Prostate gland (tissue), 2 donors: ENCODE data around the gene PLA2G5. TPM values are rescaled to one million over a fixed set of nuclear protein-coding genes. Genes with fewer than 3 reads are reported as not detected.

Experiments
- DNase-seq: peaks from one replicate; pipeline ENCODE4 v3.0.0-alpha.2; 2019; ENCODE audit warnings: low spot score
- H3K27ac ChIP-seq, 2 donors: fragments of 200-600 bp; sonication (generic); 2 replicates each; pipeline ENCODE4 v1.5.1; 2017 to 2019
- H3K27me3 ChIP-seq: fragments of 200-600 bp; sonication (generic); replicated peaks from 2 replicates; pipeline ENCODE4 v1.5.1; 2019; ENCODE audit not compliant: insufficient read depth
- H3K36me3 ChIP-seq, 2 donors: fragments of 200-600 bp; sonication (generic); 1 replicate in 1 of 2; 2 replicates in 1 of 2; pipeline versions ENCODE4 v1.5.1 to v1.8.1; 2017 to 2019
- H3K4me1 ChIP-seq: fragments of 200-600 bp; sonication (generic); replicated peaks from 2 replicates; pipeline ENCODE4 v1.5.1; 2019
- H3K4me3 ChIP-seq, 2 donors: fragments of 200-600 bp; sonication (generic); 2 replicates each; pipeline ENCODE4 v1.5.1; 2017 to 2019
- H3K9me3 ChIP-seq: fragments of 200-600 bp; sonication (generic); 2 replicates; pipeline ENCODE4 v1.5.1; 2017
- CTCF ChIP-seq, 4 experiments: fragments of 200-600 bp in 2 of 4; fragments of 450-650 bp in 2 of 4; sonication (generic) in 2 of 4; IDR thresholded peaks; 1 replicate in 3 of 4; 2 replicates in 1 of 4; pipeline ENCODE4 v1.5.1; 2016 to 2019; ENCODE audit warnings: antibody characterized with exemption in 4 of 4, mild to moderate bottlenecking in 2 of 4, moderate library complexity in 2 of 4
- POLR2A ChIP-seq: fragments of 450-650 bp; IDR thresholded peaks from one replicate; pipeline ENCODE4 v1.6.1; 2016; ENCODE audit warnings: antibody characterized with exemption, mild to moderate bottlenecking
- POLR2AphosphoS5 ChIP-seq: sonication (generic); formaldehyde crosslinking; IDR thresholded peaks from one replicate; pipeline ENCODE4 v1.6.1; 2017; ENCODE audit warnings: antibody characterized with exemption
- WGBS: methylation state at CpG from one replicate; pipeline ENCODE4 v1.1.5; 2018; 5-methylcytosine and 5-hydroxymethylcytosine counted together
- intact Hi-C: fragments of 100-400 bp; cut with DNase I; formaldehyde crosslinking; loops from one replicate; pipeline ENCODE4 v1.14.2; 2022
- total RNA-seq, 2 donors: library from RNA; depleted of rRNA; stranded (reverse); fragments of >200 nt; gene quantifications; one replicate each; pipeline ENCODE4 v1.1.0, GENCODE V29; 2016

The PLA2G5 gene
- total RNA-seq, 2 donors from 2014 or later, result 8.7 to 23.2 TPM

GRCh38 chr1:20083178-20083944, 13.4 kb downstream of the PLA2G5 start:
- H3K27me3 ChIP-seq, result no peaks in the 10 kb centered on the region
- WGBS, result 88% methylated on average over 10 of the region's 10 CpGs
- H3K4me3 ChIP-seq, result no peak overlapping the region
- no peaks in the 10 kb centered on the region for H3K9me3 ChIP-seq
- intact Hi-C loops, result no loop called here
- no peak overlapping the region for H3K27ac ChIP-seq
- no peaks in the 10 kb centered on the region for H3K36me3 ChIP-seq
- no peak for TF ChIP-seq POLR2AphosphoS5
- TF ChIP-seq POLR2A, result no peak
- TF ChIP-seq CTCF (IDR thresholded peaks at IDR 0.05), result no peak
- DNase-seq, result no peak
- H3K4me1 ChIP-seq, result no peaks in the 10 kb centered on the region

- TF ChIP-seq POLR2AphosphoS5 (no peak), CTCF (IDR thresholded peaks at IDR 0.05) (no peak), POLR2A (no peak)
- H3K4me3 ChIP-seq, result no peak overlapping the region
- intact Hi-C loops, result no loop called here
- H3K4me1 ChIP-seq, result no peaks in the 10 kb centered on the region
- no peaks in the 10 kb centered on the region for H3K36me3 ChIP-seq
- no peak overlapping the region for H3K27ac ChIP-seq
- no peaks in the 10 kb centered on the region for H3K9me3 ChIP-seq
- H3K27me3 ChIP-seq, result no peaks in the 10 kb centered on the region
- 100% methylated on average over 1 of the region's 1 CpG for WGBS
- no peak for DNase-seq
Observed at GRCh38 chr1:20086800-20087199, 16.8 kb downstream of the PLA2G5 start.

GRCh38 chr1:20087668-20088067, 17.7 kb downstream of the PLA2G5 start:
- no peak for DNase-seq
- intact Hi-C loops, result no loop called here
- Histone ChIP-seq H3K9me3 (no peaks in the 10 kb centered on the region), H3K27ac (no peak overlapping the region), H3K4me3 (no peak overlapping the region), H3K27me3 (no peaks in the 10 kb centered on the region), H3K4me1 (no peaks in the 10 kb centered on the region), H3K36me3 (no peaks in the 10 kb centered on the region)
- TF ChIP-seq POLR2A (no peak), CTCF (IDR thresholded peaks at IDR 0.05) (no peak), POLR2AphosphoS5 (no peak)
- 60% methylated on average over 4 of the region's 4 CpGs for WGBS

- Histone ChIP-seq H3K27me3 (no peaks in the 10 kb centered on the region), H3K9me3 (no peaks in the 10 kb centered on the region), H3K36me3 (no peaks in the 10 kb centered on the region), H3K27ac (no peak overlapping the region), H3K4me1 (no peaks in the 10 kb centered on the region), H3K4me3 (no peak overlapping the region)
- WGBS, result 91% methylated on average over 19 of the region's 19 CpGs
- no peak for DNase-seq
- no peak for TF ChIP-seq POLR2AphosphoS5
- no peak for TF ChIP-seq CTCF (IDR thresholded peaks at IDR 0.05)
- intact Hi-C loops, result loop anchor here (10.0 kb wide), 1 partner anchor 175 kb away; no protein-coding TSS in a partner anchor
Observed at GRCh38 chr1:20089328-20090077, 19.5 kb downstream of the PLA2G5 start.
